Umbilical cord (tissue), 2 donors: ENCODE data around the gene LMX1A. TPM values are rescaled to one million over a fixed set of nuclear protein-coding genes. Genes with fewer than 3 reads are reported as not detected.
A peak's percentile ranks its signal among the peaks of the same experiment; 100 is the strongest.

Experiments
- DNase-seq: peaks from one replicate; pipeline ENCODE4 v3.0.0-alpha.2; 2015; ENCODE audit warnings: low spot score
- total RNA-seq: library from RNA; depleted of rRNA; stranded (reverse); fragments of >200 nt; gene quantifications from one replicate; pipeline ENCODE4 v1.2.3, GENCODE V29; 2014; ENCODE audit warnings: low replicate concordance; ENCODE audit not compliant: insufficient read depth

The LMX1A gene
- total RNA-seq, 1 donor from 2014 or later, result 0.72 TPM

DNA sequence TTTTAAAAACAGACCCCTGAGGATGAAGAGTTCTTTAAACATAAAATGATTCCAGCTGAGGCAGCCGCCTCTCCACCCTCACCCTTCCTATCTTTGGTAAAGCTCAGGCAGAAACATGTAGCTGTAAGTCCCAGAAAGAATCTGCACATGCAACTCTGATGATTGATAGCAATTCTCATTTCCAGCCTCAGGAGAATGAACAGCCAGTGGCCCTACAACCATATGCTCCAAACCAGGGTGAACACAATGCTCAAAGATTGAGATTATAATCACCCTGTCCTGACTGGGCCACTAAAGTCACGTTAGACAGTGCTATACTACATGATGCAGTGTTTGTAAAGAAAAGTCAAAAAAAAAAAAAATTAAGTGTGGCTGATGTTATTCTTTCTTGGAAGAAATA, 80.2 kb downstream of the LMX1A start:
- peak; percentile 48 for DNase-seq

DNA sequence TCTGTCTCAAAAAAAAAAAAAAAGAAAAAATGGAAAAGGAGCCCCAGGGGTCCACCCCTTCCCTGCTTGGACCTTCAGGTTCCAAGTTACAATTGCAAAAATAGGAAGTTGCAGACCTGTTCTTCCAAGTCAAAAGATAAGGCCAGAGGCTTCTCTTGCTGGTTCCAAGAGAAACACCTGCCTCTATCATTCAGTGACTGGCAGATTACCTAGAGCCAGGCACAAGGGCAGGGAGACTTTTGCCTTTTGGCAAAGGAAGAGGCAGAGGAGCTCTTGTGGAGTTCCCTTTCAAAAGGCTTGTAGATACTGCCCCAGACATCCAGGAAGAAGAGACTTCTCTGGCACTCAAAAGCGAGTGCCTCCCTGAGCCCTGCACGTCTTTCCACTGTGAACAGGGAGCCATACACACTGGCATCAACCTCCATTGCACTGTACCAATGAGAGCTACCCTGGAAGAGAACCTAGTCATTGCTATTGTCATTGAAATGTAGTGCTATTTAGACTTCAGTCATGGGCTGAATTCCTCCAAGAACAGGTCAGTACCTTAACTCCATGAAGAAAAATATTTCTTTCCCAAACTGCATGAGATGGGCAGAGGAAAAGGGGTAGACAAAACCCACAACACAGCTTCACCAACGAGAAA, 91.2 kb downstream of the LMX1A start:
- no peak for DNase-seq

DNA sequence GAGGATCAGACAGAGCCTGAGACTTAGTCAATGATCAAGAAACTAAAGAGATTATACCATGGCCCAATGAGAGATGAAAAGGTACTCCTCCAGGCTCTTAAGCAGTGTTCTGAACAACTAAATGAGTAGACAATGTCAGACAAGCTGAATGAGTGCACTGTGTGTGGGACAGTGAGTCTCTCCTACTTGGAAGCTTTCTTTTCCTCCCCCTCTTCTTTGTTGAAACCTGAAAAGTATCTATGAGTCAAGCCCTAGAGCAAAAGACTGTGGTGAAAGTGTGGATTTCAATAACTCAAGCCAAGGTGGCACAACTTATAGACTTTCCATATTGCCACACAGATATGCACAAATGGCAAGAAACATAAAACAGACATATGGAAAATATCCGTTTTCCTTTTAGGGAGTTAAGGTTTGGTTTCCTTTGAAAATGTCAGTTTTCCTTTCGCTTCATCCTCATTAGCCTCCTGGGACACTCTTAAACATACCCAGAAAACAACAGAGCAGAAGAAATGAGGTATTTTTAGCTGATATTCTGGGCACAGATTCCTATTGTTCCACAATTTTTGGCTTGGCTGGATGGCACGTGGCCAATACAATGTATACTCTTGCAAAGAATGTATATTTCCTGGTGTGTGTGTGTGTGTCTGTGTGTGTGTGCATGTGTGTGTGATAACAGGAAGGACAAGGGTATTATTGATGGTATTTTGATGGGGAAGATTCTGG, 96.6 kb downstream of the LMX1A start:
- DNase-seq, result no peak

DNA sequence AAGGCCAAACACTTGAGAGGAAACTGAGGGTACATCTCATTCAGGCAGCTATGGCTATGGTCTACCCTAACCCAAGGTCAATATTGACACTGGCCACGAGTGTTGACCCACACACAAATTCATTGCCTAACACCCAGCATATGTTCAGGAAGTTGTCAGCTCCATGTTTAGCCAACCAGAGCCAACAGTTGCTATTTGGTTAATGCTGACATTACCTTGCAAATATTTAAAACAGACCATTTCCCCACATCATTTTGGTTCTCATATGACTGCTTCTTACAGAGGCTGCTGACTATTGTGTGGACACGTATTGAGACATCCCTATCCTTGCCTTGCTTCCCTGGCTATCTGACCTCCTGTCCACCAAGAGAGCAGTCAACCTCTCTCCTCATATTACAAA, 97.3 kb downstream of the LMX1A start:
- no peak for DNase-seq

DNA sequence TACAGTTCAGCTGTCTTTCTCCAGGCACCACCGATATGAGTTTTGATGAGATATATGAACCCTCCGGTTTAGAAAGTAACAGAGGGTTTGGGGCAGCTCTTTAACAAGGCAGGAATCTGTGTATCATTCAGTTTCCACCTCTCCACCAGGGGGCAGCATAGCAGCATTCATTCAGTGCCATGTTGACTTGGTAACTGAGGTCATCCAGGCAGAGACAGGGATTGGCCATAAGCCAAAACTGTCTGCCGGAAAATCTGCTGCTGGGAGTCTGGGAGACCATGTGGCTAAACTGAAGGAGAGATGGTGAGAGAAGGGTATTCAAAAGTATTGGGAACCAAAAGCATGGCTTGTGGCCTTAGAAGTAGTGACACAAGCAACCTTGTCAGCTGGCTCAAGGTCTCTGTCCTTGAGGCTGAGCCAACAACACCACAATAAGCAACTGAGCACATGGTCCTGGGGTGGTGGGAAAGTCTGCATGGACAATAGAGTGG, 98.5 kb downstream of the LMX1A start:
- DNase-seq, result peak; percentile 66

DNA sequence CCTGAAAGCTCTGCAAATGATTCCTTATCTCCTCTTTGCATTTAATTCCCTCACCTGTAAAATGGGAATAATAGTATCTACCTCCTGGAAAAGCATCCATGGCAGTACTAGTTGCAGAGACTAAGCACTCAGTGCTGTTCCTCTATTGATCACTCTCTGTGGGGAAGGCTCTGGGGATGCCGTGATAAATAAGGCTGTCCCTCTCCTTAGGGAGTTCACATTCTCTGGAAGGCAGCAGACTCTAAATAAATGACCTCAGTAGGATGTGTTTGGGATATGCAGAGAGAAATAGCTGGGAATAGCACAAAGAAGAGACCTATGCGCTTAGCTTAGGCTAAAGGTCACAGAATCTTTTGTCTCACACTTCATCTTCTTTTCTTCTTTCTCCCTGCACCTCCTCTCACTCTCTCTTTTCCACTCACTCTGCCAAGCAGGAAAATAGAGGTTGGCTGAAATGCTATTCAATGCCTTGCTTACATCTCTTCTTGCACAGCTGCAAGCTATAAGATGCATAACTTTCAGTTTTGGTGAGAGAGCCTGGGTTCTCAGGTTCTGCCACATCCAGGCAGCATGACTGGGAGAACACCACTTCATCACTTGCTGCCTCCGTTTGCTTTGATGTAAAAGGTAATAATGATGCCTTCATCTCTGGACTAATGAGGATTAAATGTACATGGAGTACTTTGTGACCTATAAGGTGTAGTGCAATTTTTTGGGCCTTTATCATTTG, 101.5 kb downstream of the LMX1A start:
- no peak for DNase-seq

DNA sequence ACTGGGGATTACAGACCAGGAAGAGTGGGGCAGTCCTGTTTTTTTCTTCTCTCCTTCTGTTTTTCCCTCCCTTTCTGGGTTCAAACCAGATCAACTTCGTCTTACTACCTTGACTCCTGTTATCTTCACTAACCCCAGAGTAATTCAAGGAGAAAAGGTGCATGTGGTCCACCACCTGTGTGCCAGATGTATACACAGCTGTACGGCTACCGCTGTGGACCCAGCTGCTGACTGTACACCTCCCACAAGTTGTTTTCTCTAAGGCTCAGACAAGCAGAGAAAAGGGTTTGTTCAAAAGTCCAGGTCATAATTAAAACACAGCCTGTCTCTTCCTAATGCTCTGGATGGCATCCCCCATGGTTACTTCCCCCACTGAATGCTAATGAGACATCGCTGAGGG, 102.1 kb downstream of the LMX1A start:
- DNase-seq, result no peak

DNA sequence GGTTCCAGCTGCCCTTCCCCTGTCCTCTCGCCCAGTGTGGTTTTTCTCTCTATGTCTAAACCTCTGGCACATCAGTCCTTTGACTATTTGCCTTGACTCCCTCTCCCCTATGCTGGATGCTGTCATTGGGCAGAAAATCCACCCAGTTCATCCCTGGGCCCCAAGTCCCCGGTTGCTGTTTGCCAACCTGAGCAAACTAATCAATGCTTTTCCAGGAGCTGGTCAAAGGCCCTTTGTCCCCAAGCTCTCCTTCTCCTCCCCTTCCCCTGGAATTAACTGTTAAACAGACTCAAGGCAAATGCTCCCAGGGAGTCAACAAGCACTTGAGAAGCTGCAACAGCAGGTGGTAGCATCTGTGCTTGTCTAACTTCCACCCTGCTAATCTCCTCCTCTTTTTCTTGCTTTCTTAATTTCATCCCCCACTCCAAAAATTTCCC, 102.7 kb downstream of the LMX1A start:
- no peak for DNase-seq

DNA sequence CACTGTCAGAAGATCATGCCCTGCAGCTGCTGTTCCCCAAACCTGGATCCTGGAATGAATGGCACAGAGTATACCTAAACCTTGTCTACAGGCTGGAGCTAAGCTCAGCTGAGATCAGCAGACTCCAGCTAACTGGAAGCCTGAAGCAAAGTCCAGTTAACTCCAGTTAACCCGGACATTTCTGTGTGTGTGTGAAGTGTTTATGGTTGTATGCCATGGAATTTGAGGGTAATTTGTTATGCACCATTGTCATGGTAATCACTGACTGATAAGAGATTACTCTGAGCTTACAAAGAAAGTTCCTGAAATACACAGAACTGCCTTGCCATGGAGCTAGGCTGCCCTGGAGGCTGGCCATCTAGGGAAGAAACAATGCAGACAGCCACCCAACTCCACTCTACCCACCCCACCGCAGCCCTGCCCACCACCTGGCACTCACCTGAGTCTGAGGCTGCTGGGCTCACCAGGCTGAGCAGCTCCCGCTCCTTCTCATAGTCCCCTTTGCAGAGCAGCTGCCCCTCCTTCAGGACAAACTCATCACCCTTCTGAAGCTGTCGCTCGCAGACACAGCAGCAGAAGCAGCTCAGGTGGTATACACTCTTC, 107.4 kb downstream of the LMX1A start:
- no peak for DNase-seq

DNA sequence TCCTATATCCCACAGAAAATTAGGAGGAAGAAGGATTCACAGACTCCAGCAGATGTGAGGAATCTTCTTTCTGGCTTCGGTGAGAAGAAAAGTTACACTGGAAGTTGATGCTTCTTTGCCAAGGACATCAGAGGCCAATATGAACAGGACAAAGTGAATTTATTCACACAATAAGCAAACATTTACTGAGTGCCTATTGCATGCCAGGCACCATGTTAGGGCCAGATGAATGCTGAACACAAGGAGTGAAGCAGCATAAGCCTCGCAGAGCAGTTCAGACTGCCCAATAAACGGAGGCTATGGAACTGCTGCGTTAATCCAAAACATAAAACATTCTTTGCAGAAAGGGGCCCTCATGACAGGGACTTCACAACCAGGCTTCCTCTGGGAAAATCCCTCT, 114.6 kb downstream of the LMX1A start:
- DNase-seq, result peak; percentile 51

DNA sequence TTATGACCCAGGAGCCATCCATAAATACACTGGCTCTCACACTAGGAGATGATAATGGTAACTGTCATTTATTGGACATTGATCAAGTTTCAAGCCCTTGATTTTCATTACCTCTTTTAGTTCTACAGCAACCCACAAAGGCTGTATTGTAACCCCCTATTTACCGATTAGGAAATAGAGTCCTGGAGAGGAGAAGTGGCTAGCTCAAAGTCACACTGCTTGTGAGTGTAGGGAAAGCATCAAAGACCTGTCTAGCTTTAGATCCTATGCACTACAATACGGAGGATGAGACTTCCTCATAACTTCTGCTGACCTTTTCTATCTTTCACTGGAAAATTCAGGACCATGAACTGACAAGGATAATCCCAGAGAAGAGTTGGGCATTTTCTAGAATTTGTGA, 115.2 kb downstream of the LMX1A start:
- DNase-seq, result no peak

DNA sequence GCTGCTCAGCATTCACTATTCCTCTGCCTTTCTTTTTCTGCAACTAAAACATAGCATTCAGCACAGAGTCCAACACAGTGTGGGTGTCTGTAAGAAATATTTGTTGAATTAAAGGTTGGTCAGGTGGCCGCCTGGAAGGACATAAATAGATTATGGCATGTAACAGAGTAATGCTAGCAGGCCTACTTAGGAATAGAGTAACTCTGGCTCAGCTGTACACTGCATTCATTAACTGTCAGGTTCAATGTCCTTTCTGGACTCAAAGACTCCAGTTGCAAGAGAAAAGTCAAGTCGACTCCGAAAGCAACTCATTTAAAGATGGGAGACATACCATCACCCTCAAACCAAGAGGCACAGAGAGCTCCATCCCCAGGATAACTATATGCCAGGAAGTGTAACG, 116.0 kb downstream of the LMX1A start:
- no peak for DNase-seq

DNA sequence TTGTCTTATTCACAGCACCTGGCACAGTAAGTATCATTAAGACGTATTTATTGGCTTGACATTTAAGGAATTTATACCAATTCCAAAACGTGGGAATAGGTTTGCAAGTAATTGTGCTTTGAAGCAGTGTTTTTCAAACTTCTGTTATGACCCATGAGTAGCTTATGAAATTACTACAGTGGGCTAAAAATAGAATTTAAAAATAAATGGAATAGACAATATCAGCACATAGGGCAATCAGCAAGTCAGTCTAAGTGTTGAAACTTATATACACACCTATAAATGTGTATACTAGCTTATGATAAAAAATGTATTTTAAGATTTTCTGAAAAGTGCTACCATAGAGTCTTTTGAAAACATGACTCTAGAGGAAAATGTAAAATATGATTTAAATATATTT, 116.6 kb downstream of the LMX1A start:
- DNase-seq, result no peak

DNA sequence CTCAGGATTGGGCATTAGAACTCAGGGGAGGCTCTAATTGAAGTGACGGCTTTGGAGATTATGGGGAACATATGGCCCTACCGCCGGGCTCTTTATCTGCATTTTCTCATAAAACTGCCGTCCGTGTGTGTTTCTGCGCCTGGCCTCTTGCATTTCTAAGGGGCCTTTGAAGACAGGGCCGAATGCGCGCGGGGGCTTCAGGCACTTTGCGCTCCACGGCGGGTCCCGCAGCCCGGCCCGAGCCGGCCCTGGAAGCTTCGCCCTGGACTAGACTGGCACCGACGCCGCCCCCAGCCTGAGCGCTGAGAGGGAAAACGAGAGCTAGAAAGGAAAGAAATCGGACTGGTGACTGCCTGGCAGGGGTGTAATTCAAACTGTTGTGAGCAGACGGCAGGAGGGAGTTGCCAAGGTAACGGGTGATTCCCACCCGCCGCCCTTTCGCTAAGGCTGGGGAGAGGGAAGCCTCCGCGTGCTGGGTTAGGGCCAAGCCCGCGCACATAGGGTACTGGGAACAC, 120.7 kb downstream of the LMX1A start:
- DNase-seq, result peak; percentile 29

DNA sequence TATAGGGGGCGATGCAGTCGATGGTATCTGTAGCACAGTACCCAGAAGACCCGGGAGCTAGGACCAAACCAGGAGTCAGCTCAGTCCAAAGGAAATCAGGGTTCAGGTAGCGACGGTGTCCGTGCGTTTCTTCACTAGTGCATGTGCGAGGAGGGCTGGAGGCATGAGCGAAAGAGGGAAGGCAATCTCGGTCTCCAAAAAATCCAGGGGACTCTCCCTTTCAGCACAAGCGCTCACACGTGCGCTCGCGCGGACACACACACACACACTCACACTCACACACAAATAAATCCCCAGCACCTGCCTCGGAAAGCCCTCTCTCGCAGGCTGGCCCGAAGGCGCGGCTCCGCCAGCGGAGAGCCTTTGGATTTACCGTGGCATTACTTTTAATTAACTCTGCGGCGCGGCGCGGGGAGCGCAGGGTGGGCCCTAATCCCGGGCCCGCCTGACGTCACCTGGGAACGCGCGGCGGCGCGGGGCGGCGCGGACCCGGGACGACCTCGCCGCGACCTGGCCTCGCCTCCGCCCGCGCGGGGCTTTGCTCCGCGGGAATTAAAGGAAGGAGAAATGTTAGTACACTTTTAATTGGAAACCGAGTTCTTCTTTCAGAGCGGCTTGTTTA, 121.2 kb downstream of the LMX1A start:
- no peak for DNase-seq

DNA sequence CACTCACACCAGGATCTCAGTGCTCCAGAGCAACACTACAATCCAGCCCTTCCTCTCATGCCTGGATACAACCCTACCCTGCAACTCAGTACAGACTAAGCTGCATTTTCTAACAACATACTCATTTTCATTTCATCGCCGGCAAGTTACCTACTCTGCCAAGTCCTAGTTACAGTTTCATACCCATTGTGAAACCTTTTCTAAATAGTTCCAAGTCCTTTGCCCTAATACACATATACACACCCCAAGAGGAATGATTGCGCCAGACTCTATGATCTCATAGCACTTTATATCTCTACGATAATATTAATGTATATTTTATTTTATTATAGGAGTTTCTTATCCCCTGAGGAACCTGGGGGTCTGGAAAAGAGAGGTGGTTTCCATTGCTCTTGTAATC, 122.4 kb downstream of the LMX1A start:
- DNase-seq, result no peak

DNA sequence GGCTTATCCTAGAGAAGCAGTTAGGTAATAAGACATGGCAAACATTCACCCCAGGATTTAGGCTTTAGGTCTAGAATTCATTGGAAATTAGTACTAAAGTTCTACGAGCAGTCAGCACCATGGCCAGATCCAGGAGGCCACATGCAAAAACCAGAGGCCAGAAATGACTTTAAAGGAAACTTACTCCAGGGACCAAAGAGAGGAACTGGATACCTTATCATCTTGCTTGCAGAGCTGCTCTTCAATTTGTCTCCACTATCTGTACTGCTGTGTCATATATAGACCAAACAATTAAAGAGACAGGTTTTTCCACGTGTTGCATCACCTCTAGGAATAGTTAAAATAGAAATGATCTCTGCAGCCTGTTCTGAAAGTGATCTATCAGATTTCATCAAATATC, 127.8 kb downstream of the LMX1A start:
- peak; percentile 20 for DNase-seq

DNA sequence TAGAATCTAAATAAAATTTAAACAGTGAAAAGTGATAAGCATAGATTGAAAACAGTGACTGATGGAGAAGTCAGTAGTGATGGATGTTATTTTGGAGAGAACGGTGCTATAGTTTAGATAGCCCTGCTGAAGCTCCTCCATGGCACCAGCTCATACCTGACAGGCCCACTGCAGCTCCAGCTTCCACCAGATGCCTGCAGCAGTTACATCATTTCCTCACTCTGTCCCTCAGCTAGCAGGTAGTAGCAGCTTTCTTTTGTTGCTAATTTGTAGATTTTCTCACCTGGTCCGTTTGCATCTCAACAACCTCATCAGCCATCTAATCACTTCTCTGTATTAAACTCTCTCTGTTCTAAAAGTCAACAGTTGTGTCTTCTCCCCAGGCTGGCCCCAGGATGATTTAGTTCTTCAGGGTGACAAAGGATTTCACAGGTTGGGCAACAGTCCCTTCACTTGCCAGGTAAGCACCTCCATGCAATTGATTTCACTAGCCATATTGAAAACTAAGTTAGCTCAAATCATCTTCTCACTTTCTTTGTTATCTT, 128.3 kb downstream of the LMX1A start:
- DNase-seq, result no peak

DNA sequence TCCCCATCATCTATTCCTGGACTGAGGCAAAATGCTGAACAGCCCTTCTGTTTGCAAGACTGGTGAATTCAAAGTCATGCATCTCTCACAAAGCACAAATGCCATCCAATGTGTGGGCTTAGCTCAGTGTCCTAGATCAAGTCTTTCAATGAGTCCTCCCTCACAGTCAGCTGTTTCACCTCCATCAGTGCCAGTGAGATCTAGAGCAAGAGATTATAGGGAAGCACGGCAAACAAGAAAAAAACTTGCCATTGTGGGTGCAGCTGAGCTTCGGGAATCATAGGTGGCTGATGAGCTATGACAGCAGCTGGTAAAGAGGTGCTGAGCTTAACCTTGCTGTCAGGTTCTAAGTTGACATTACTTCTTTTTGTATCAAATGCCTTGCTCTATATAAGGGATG, 130.2 kb downstream of the LMX1A start:
- no peak for DNase-seq

DNA sequence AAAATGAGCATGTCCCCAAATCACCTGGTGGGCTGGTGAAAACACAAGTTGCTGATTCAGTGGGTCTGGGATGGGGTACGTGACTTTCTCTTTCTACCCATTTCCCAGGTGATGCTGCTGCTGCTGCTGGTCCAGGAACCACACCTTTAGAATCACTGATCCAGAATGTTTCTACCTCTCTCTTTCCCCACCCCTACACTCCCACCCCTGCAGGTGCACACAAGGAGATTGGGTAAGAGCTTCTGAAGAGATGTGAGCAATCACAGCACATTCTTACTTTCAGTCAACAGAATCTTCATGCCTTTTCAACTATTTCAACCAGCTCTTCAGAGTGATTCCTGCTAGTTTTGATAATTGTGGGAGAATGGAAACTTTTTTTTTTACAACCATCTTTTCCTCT, 130.9 kb downstream of the LMX1A start:
- DNase-seq, result no peak

DNA sequence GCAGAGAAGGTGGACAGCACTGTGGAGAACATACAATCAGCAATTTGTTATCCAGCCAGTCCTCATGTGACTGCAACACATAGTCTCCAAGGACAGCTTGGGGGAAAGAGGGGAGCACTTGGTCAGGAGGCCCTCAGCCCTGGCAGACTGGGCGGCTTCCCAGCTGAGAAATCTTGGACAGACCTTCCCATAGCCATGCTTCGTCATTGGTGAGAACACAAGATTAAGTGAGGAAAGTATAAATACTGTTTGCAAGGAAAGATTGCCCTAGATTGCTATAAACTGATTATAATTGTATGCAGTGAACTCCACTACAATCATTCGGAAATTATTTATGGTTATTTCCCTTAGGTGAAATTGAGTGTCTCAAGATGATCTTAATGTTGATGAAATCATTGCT, 131.5 kb downstream of the LMX1A start:
- no peak for DNase-seq
